Neural cell (in vitro differentiated cells): ENCODE data around the gene PTTG1.

Experiments used
- CTCF ChIP-seq: fragments of 450-650 bp; IDR thresholded peaks from 2 replicates; pipeline ENCODE4 v1.5.1; 2014; ENCODE audit warnings: antibody characterized with exemption, mild to moderate bottlenecking, moderate library complexity; ENCODE audit not compliant: poor library complexity, severe bottlenecking
- MXI1 ChIP-seq: fragments of 450-650 bp; conservative IDR thresholded peaks from 2 replicates; pipeline ENCODE4 v1.6.1; 2014; ENCODE audit warnings: antibody characterized with exemption, mild to moderate bottlenecking; ENCODE audit not compliant: poor library complexity, severe bottlenecking
- SMC3 ChIP-seq: fragments of 450-650 bp; conservative IDR thresholded peaks from 2 replicates; pipeline ENCODE4 v1.6.1; 2014; ENCODE audit warnings: antibody characterized with exemption, mild to moderate bottlenecking, moderate library complexity; ENCODE audit not compliant: poor library complexity

GRCh38 chr5:160463740-160464465 lies 42.2 kb downstream of the PTTG1 start:
- TF ChIP-seq CTCF (no peak), MXI1 (no peak), SMC3 (no peak)
